ENCODE measurements around the gene SCYGR1.
"Not testable (repeated sequence)": the region's sequence is repeated elsewhere in the genome, so short reads cannot be mapped to it uniquely, and the experiment has no call there.

SCYGR1 gene

GRCh38 chr2:227368574-227368973, 19.2 kb downstream of the SCYGR1 start:
- DNase-seq, result no peak

- DNase-seq, result no peak
Measured at GRCh38 chr2:227367427-227367795, 20.3 kb downstream of the SCYGR1 start.

GRCh38 chr2:227366769-227367426, 20.9 kb downstream of the SCYGR1 start:
- peak; percentile 84 for DNase-seq

- DNase-seq, result no peak
Measured at GRCh38 chr2:227365833-227366232, 21.9 kb downstream of the SCYGR1 start.

- DNase-seq, result not testable (repeated sequence)
Measured at GRCh38 chr2:227364585-227365263, 23.0 kb downstream of the SCYGR1 start.

- no peak for DNase-seq
Measured at GRCh38 chr2:227363756-227364155, 24.0 kb downstream of the SCYGR1 start.

- no peak for DNase-seq
Measured at GRCh38 chr2:227360351-227360750, 27.4 kb downstream of the SCYGR1 start.

- DNase-seq, result no peak
Measured at GRCh38 chr2:227351639-227352038, 36.1 kb downstream of the SCYGR1 start.

- no peak for DNase-seq
Measured at GRCh38 chr2:227349989-227350612, 37.6 kb downstream of the SCYGR1 start.

- no peak for DNase-seq
Measured at GRCh38 chr2:227348324-227348723, 39.4 kb downstream of the SCYGR1 start.

GRCh38 chr2:227347117-227347516, 40.6 kb downstream of the SCYGR1 start:
- no peak for DNase-seq

- no peak for DNase-seq
Measured at GRCh38 chr2:227344231-227344630, 43.5 kb downstream of the SCYGR1 start.

GRCh38 chr2:227341553-227341952, 46.2 kb downstream of the SCYGR1 start:
- no peak for DNase-seq

- no peak for DNase-seq
Measured at GRCh38 chr2:227340106-227340505, 47.6 kb downstream of the SCYGR1 start.

GRCh38 chr2:227339098-227339599, 48.6 kb downstream of the SCYGR1 start:
- no peak for DNase-seq

Measured in NCI-H226 (cell line).